Measurements from ENCODE around the gene C3orf70.

The C3orf70 gene

DNA sequence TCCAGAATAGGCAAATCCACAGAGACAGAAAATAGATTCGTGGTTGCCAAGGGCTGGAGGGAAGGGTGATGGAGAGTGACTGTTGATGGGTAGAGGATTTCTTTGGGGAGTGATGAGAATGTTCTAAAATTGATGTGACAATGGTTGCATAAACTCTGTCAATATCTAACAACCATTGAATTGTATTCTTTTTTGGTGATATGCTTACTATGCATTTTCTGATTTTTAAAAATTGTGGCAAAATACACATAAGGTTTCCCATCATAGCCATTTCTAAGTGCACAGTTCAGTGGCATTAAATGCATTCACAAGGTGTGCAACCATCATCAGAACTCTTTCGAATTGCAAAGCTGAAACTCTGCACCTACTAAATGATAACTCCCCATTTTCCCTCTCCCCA lies 44.2 kb upstream of the C3orf70 start:
- no peaks in the 10 kb centered on the region; the same call in 1 of the 2 replicates for H3K27me3 ChIP-seq (ENCODE audit: low read depth, low read length)
- H3K4me1 ChIP-seq (ENCODE audit: low read length), result no peaks in the 10 kb centered on the region
- H3K27ac ChIP-seq (ENCODE audit: low read length), result no peak overlapping the region
- H3K36me3 ChIP-seq (replicated peaks; ENCODE audit: low read depth, low read length), result no peaks in the 10 kb centered on the region
- no peak overlapping the region for H3K4me2 ChIP-seq (ENCODE audit: low read length)
- no peak overlapping the region for H2AFZ ChIP-seq (ENCODE audit: low read depth, low read length)
- H4K20me1 ChIP-seq (ENCODE audit: insufficient read depth, low read length), result no peaks in the 10 kb centered on the region
- H3K9ac ChIP-seq (ENCODE audit: low read length), result no peak overlapping the region
- H3K4me3 ChIP-seq (ENCODE audit: low read length), result no peak overlapping the region
- H3K9me3 ChIP-seq (ENCODE audit: insufficient read depth, low read length), result no peaks in the 10 kb centered on the region
- TF ChIP-seq, protein P1, sequence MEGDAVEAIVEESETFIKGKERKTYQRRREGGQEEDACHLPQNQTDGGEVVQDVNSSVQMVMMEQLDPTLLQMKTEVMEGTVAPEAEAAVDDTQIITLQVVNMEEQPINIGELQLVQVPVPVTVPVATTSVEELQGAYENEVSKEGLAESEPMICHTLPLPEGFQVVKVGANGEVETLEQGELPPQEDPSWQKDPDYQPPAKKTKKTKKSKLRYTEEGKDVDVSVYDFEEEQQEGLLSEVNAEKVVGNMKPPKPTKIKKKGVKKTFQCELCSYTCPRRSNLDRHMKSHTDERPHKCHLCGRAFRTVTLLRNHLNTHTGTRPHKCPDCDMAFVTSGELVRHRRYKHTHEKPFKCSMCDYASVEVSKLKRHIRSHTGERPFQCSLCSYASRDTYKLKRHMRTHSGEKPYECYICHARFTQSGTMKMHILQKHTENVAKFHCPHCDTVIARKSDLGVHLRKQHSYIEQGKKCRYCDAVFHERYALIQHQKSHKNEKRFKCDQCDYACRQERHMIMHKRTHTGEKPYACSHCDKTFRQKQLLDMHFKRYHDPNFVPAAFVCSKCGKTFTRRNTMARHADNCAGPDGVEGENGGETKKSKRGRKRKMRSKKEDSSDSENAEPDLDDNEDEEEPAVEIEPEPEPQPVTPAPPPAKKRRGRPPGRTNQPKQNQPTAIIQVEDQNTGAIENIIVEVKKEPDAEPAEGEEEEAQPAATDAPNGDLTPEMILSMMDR (IDR thresholded peaks at IDR 0.05; ENCODE audit: low read depth, low read length), result no peak
- no peak for TF ChIP-seq EZH2phosphoT487 (IDR thresholded peaks at IDR 0.05; ENCODE audit: low read depth)
- no peaks in the 10 kb centered on the region for H3K79me2 ChIP-seq (ENCODE audit: low read length)

DNA sequence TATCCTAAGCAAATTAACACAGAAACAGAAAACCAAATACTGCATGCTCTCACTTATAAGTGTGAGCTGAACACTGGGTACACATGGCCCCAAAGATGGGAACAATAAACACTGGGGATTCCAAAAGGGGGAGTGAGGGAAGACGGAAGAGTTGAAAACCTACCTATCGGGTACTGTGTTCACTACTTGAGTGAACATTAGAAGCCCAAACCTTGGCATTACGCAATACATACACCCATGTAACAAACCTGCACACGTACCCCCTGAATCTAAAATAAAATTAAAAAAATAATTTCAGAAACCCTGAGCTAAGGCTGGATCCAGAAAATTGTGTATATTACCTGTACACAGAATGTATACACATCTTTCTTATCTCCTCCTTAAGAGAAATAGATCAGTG lies 42.8 kb upstream of the C3orf70 start:
- Histone ChIP-seq H4K20me1 (ENCODE audit: insufficient read depth, low read length) (no peaks in the 10 kb centered on the region), H3K4me3 (ENCODE audit: low read length) (no peak overlapping the region), H3K27me3 (ENCODE audit: low read depth, low read length) (no peaks in the 10 kb centered on the region; the same call in 1 of the 2 replicates), H3K9ac (ENCODE audit: low read length) (no peak overlapping the region), H3K4me1 (ENCODE audit: low read length) (no peaks in the 10 kb centered on the region), H3K79me2 (ENCODE audit: low read length) (no peaks in the 10 kb centered on the region), H3K27ac (ENCODE audit: low read length) (no peak overlapping the region), H3K9me3 (ENCODE audit: insufficient read depth, low read length) (no peaks in the 10 kb centered on the region), H3K4me2 (ENCODE audit: low read length) (no peak overlapping the region), H2AFZ (ENCODE audit: low read depth, low read length) (no peak overlapping the region), H3K36me3 (replicated peaks; ENCODE audit: low read depth, low read length) (no peaks in the 10 kb centered on the region)
- TF ChIP-seq EZH2phosphoT487 (IDR thresholded peaks at IDR 0.05; ENCODE audit: low read depth), result no peak
- TF ChIP-seq, protein P1 (IDR thresholded peaks at IDR 0.05; ENCODE audit: low read depth, low read length), result no peak

DNA sequence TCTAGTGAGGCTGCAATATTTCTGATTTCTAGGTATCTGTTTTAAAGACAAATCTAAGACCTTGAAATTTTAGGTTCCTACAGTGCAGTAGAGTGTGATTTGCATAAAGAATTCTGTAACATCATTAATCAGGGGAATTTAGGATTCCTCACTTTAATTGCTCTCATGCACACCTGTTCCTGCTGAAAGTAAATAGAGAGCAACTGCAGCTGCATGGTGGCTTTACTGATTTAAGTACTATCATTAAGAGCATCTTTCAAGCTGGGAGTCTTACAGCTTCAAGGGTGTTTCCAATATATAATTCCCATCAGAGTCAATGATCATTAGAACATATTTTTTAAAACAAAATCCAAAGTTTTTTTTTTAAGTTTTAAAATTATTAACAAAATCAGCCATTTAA lies 36.0 kb upstream of the C3orf70 start:
- no peak overlapping the region for H3K4me3 ChIP-seq (ENCODE audit: low read length)
- H3K27me3 ChIP-seq (ENCODE audit: low read depth, low read length), result no peaks in the 10 kb centered on the region; the same call in 1 of the 2 replicates
- no peaks in the 10 kb centered on the region for H3K9me3 ChIP-seq (ENCODE audit: insufficient read depth, low read length)
- H3K4me1 ChIP-seq (ENCODE audit: low read length), result peaks cover 9% of the 10 kb centered on the region
- no peaks in the 10 kb centered on the region for H3K36me3 ChIP-seq (replicated peaks; ENCODE audit: low read depth, low read length)
- no peak for TF ChIP-seq EZH2phosphoT487 (IDR thresholded peaks at IDR 0.05; ENCODE audit: low read depth)
- TF ChIP-seq, protein P1 (IDR thresholded peaks at IDR 0.05; ENCODE audit: low read depth, low read length), result no peak
- no peak overlapping the region for H3K4me2 ChIP-seq (ENCODE audit: low read length)
- H4K20me1 ChIP-seq (ENCODE audit: insufficient read depth, low read length), result no peaks in the 10 kb centered on the region
- no peak overlapping the region for H3K27ac ChIP-seq (ENCODE audit: low read length)
- no peak overlapping the region for H2AFZ ChIP-seq (ENCODE audit: low read depth, low read length)
- H3K9ac ChIP-seq (ENCODE audit: low read length), result no peak overlapping the region
- H3K79me2 ChIP-seq (ENCODE audit: low read length), result no peaks in the 10 kb centered on the region

DNA sequence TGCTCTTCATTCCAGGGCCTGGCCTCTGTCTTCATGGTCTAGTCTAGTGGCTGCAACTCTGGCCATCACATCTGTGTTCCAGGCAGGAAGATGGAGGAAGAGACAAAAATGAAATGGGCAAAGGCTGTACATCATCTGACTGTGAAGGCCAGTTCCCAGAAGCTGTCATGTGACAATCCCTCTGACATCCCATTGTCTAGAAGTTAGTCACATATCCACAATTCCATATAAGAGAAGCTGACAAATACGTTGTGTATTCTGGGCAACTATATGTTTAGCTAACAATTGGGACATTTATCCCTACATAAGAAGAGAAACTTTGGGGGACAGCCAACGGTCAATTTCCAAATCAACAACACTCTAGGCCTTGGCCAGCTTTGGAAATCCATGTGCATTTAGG lies 34.5 kb upstream of the C3orf70 start:
- Histone ChIP-seq H3K9me3 (ENCODE audit: insufficient read depth, low read length) (no peaks in the 10 kb centered on the region), H4K20me1 (ENCODE audit: insufficient read depth, low read length) (no peaks in the 10 kb centered on the region), H3K4me1 (ENCODE audit: low read length) (peaks cover 9% of the 10 kb centered on the region), H3K4me2 (ENCODE audit: low read length) (no peak overlapping the region), H2AFZ (ENCODE audit: low read depth, low read length) (no peak overlapping the region), H3K9ac (ENCODE audit: low read length) (no peak overlapping the region), H3K36me3 (replicated peaks; ENCODE audit: low read depth, low read length) (no peaks in the 10 kb centered on the region), H3K4me3 (ENCODE audit: low read length) (no peak overlapping the region), H3K27ac (ENCODE audit: low read length) (no peak overlapping the region), H3K27me3 (ENCODE audit: low read depth, low read length) (no peaks in the 10 kb centered on the region), H3K79me2 (ENCODE audit: low read length) (no peaks in the 10 kb centered on the region)
- TF ChIP-seq, protein P1 (IDR thresholded peaks at IDR 0.05; ENCODE audit: low read depth, low read length), result no peak
- TF ChIP-seq EZH2phosphoT487 (IDR thresholded peaks at IDR 0.05; ENCODE audit: low read depth), result no peak
